Measurements from ENCODE around the gene CPA1. TPM values are rescaled to one million over a fixed set of nuclear protein-coding genes. Genes with fewer than 3 reads are reported as not detected.

Gene CPA1
- total RNA-seq, 1 experiment from 2014 or later, result 7.9 TPM

GRCh38 chr7:130433301-130433700 is 53.0 kb downstream of the CPA1 start:
- no peaks in the 10 kb centered on the region for H3K9me3 Mint-ChIP-seq
- no peaks in the 10 kb centered on the region for H3K36me3 Mint-ChIP-seq

More at GRCh38 chr7:130433301-130433700, 53.0 kb downstream of the CPA1 start:
- ChIA-PET POLR2A (no interaction called here), CTCF (no interaction called here)
- no peak for ATAC-seq
- H3K4me1 Mint-ChIP-seq, result peaks cover 2% of the 10 kb centered on the region; the same call in 1 of the 2 replicates
- TF ChIP-seq ZNF671 (CRISPR knock-in tag; IDR thresholded peaks at IDR 0.05) (no peak), MXD4 (CRISPR knock-in tag; IDR thresholded peaks at IDR 0.05; ENCODE audit: borderline replicate concordance) (no peak), EMX1 (CRISPR knock-in tag; IDR thresholded peaks at IDR 0.05) (no peak), CTCF (IDR thresholded peaks at IDR 0.05) (no peak), FOXP4 (CRISPR knock-in tag; IDR thresholded peaks at IDR 0.05) (no peak), RELA (CRISPR knock-in tag; IDR thresholded peaks at IDR 0.05; ENCODE audit: borderline replicate concordance) (no peak), CREB1 (CRISPR knock-in tag; IDR thresholded peaks at IDR 0.05) (no peak), IRF2 (CRISPR knock-in tag; IDR thresholded peaks at IDR 0.05; ENCODE audit: borderline replicate concordance, low read depth) (no peak), ATF1 (CRISPR knock-in tag; IDR thresholded peaks at IDR 0.05) (no peak), MAX (CRISPR knock-in tag; IDR thresholded peaks at IDR 0.05) (no peak), RORB (CRISPR knock-in tag; IDR thresholded peaks at IDR 0.05) (no peak), MYBL2 (CRISPR knock-in tag; IDR thresholded peaks at IDR 0.05) (no peak), ZNF232 (CRISPR knock-in tag; IDR thresholded peaks at IDR 0.05) (no peak)
- TF ChIP-seq, protein P1, sequence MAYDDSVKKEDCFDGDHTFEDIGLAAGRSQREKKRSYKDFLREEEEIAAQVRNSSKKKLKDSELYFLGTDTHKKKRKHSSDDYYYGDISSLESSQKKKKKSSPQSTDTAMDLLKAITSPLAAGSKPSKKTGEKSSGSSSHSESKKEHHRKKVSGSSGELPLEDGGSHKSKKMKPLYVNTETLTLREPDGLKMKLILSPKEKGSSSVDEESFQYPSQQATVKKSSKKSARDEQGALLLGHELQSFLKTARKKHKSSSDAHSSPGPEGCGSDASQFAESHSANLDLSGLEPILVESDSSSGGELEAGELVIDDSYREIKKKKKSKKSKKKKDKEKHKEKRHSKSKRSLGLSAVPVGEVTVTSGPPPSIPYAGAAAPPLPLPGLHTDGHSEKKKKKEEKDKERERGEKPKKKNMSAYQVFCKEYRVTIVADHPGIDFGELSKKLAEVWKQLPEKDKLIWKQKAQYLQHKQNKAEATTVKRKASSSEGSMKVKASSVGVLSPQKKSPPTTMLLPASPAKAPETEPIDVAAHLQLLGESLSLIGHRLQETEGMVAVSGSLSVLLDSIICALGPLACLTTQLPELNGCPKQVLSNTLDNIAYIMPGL (CRISPR knock-in tag; IDR thresholded peaks at IDR 0.05), result no peak
- TF ChIP-seq, protein P2, sequence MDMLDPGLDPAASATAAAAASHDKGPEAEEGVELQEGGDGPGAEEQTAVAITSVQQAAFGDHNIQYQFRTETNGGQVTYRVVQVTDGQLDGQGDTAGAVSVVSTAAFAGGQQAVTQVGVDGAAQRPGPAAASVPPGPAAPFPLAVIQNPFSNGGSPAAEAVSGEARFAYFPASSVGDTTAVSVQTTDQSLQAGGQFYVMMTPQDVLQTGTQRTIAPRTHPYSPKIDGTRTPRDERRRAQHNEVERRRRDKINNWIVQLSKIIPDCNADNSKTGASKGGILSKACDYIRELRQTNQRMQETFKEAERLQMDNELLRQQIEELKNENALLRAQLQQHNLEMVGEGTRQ (CRISPR knock-in tag; IDR thresholded peaks at IDR 0.05), result no peak
- TF ChIP-seq, protein P3, sequence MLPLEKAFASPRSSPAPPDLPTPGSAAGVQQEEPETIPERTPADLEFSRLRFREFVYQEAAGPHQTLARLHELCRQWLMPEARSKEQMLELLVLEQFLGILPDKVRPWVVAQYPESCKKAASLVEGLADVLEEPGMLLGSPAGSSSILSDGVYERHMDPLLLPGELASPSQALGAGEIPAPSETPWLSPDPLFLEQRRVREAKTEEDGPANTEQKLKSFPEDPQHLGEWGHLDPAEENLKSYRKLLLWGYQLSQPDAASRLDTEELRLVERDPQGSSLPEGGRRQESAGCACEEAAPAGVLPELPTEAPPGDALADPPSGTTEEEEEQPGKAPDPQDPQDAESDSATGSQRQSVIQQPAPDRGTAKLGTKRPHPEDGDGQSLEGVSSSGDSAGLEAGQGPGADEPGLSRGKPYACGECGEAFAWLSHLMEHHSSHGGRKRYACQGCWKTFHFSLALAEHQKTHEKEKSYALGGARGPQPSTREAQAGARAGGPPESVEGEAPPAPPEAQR (CRISPR knock-in tag; IDR thresholded peaks at IDR 0.05), result no peak
- TF ChIP-seq, protein P4, sequence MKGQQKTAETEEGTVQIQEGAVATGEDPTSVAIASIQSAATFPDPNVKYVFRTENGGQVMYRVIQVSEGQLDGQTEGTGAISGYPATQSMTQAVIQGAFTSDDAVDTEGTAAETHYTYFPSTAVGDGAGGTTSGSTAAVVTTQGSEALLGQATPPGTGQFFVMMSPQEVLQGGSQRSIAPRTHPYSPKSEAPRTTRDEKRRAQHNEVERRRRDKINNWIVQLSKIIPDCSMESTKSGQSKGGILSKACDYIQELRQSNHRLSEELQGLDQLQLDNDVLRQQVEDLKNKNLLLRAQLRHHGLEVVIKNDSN (CRISPR knock-in tag; IDR thresholded peaks at IDR 0.05), result no peak
- TF ChIP-seq, protein P5, sequence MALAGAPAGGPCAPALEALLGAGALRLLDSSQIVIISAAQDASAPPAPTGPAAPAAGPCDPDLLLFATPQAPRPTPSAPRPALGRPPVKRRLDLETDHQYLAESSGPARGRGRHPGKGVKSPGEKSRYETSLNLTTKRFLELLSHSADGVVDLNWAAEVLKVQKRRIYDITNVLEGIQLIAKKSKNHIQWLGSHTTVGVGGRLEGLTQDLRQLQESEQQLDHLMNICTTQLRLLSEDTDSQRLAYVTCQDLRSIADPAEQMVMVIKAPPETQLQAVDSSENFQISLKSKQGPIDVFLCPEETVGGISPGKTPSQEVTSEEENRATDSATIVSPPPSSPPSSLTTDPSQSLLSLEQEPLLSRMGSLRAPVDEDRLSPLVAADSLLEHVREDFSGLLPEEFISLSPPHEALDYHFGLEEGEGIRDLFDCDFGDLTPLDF (CRISPR knock-in tag; IDR thresholded peaks at IDR 0.05), result no peak
- no peak overlapping the region for H3K27ac Mint-ChIP-seq
- no peak for DNase-seq (ENCODE audit: low spot score)
- H3K27me3 Mint-ChIP-seq (ENCODE audit: low read depth), result no peaks in the 10 kb centered on the region
- no peak overlapping the region for H3K4me3 Mint-ChIP-seq

Data from WTC11 (cell line).